Motor neuron (in vitro differentiated cells): ENCODE data around the gene DAGLB. TPM values are rescaled to one million over a fixed set of nuclear protein-coding genes. Genes with fewer than 3 reads are reported as not detected.

Experiments
- ATAC-seq, 8 experiments: fragments of 200-7000 bp; cut with Tn5 transposase; replicated peaks in 6 of 8; 2 replicates each; pipeline ENCODE4 v1.8.0; 2021; ENCODE audit warnings: mild to moderate bottlenecking in 8 of 8, moderate library complexity in 8 of 8
- H3K27ac ChIP-seq, 2 donors: fragments of 250-450 bp; sonication (Bioruptor Pico); 2 replicates each; pipeline ENCODE4 v1.9.0; 2021; ENCODE audit warnings: antibody characterized with exemption in 2 of 2, mild to moderate bottlenecking in 2 of 2, moderate library complexity in 1 of 2
- H3K4me1 ChIP-seq, 2 donors: fragments of 250-450 bp; sonication (Bioruptor Pico); replicated peaks in 1 of 2; 2 replicates each; pipeline ENCODE4 v1.6.1; 2021; ENCODE audit warnings: antibody characterized with exemption in 2 of 2, mild to moderate bottlenecking in 2 of 2, moderate library complexity in 1 of 2
- H3K4me3 ChIP-seq, 5 donors: fragments of 250-450 bp; sonication (Bioruptor Pico); 2 replicates each; pipeline ENCODE4 v1.9.0; 2021; ENCODE audit warnings: antibody characterized with exemption in 5 of 5, mild to moderate bottlenecking in 5 of 5, moderate library complexity in 4 of 5
- WGBS, 10 experiments: fragments of 450-650 bp; shearing (Covaris generic); methylation state at CpG; one replicate each; pipeline ENCODE4 v1.0.0; 2022; 5-methylcytosine and 5-hydroxymethylcytosine counted together
- in situ Hi-C, 9 experiments: fragments of 400-800 bp; cut with MboI; loops; one replicate each; pipeline ENCODE4 v1.15.0; 2021; ENCODE audit warnings: low sequenced_read_pairs in 9 of 9, low pct_unique_long_range_greater_than_20kb in 2 of 9; ENCODE audit not compliant: unreplicated experiment in 9 of 9
- total RNA-seq, 8 experiments: library from RNA; unstranded; fragments of 300-600 nt; gene quantifications; 2 replicates each; pipeline versions ENCODE4 v1.2.3 to v1.2.4, GENCODE V29; 2022

DAGLB gene, protein sequence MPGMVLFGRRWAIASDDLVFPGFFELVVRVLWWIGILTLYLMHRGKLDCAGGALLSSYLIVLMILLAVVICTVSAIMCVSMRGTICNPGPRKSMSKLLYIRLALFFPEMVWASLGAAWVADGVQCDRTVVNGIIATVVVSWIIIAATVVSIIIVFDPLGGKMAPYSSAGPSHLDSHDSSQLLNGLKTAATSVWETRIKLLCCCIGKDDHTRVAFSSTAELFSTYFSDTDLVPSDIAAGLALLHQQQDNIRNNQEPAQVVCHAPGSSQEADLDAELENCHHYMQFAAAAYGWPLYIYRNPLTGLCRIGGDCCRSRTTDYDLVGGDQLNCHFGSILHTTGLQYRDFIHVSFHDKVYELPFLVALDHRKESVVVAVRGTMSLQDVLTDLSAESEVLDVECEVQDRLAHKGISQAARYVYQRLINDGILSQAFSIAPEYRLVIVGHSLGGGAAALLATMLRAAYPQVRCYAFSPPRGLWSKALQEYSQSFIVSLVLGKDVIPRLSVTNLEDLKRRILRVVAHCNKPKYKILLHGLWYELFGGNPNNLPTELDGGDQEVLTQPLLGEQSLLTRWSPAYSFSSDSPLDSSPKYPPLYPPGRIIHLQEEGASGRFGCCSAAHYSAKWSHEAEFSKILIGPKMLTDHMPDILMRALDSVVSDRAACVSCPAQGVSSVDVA
- 10 to 100 TPM; 13.3 to 20.6 (median 17.9) TPM for total RNA-seq

DNA sequence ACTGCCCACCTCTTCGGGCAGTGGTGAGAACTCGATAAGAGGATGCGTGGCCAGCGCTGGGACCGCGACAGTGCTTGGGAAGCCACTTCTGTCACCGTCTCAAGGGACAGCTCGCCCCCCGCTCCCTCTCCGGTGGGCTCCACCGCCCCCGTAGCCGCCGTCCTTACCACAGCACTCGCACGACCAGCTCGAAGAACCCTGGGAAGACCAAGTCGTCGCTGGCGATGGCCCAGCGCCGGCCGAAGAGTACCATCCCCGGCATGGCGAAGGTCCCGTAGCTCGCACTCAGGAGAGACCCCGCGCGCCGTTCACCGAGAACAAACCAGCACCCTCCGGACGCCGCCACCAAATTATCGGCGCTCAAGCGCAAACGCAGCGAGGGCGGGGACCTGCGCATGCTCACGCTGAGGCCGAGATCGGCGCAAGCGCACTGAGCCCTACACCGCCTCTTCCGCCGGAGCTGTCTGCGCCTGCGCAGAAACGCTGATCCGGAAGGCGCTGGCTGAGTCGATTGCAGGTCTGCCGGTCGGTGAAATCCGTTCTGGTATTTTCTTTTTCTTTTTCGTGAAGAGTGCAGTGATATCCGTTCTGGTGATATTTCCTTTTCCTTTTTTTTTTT lies at the start of gene DAGLB:
Gene DAGLB (minus strand): TSS at position 374 of the 619 bp plus-strand sequence. CDS start 112 bp downstream, at position 262.
- Histone ChIP-seq H3K4me3 (peak within 1 kb of the TSS; percentile 61 to 93 (median 78)), H3K4me1 (no peaks in the 10 kb centered on the region), H3K27ac (peak within 1 kb of the TSS; percentile 75 to 85)
- in situ Hi-C loops, result no loop called here
- WGBS, 10 experiments, result 0 to 4% (median 0%) methylated on average over 1 to 21 of the region's 61 CpGs; no CpG with 5 or more reads in 2 of the 10 experiments
- peak; percentile 43 to 82 (median 74) for ATAC-seq

DNA sequence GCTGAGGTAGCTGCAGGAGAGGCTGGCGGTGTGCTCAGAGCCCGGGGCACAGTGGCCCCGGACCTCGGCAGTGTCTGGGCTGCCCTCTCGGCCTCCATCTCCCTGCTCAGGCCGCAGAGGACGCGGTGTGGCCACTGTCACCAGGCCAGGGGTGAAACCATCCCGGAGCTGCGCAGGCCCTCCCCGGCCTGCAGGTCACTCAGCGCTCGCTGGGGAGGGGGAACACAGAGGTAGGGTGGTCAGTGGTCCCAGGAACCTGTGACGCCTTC lies 49.8 kb upstream of the DAGLB start:
- in situ Hi-C loops, result no loop called here
- ATAC-seq, result peak in 3 of 8 experiments; percentile 4 to 21 (median 17)
- H3K27ac ChIP-seq, result no peak overlapping the region
- H3K4me3 ChIP-seq, result no peak overlapping the region
- 93 to 100% (median 100%) methylated on average over 1 to 4 of the region's 14 CpGs; no CpG with 5 or more reads in 7 of the 10 experiments for WGBS, 10 experiments
- H3K4me1 ChIP-seq, result no peaks in the 10 kb centered on the region

- ATAC-seq, result peak in 4 of 8 experiments; percentile 6 to 12 (median 9)
- Histone ChIP-seq H3K4me3 (no peak overlapping the region), H3K4me1 (no peaks in the 10 kb centered on the region), H3K27ac (no peak overlapping the region)
- in situ Hi-C loops, result no loop called here
- 20 to 91% (median 70%) methylated on average over 1 to 6 of the region's 19 CpGs; no CpG with 5 or more reads in 2 of the 10 experiments for WGBS, 10 experiments
Measured at GRCh38 chr7:6496842-6497636, 49.3 kb upstream of the DAGLB start.

DNA sequence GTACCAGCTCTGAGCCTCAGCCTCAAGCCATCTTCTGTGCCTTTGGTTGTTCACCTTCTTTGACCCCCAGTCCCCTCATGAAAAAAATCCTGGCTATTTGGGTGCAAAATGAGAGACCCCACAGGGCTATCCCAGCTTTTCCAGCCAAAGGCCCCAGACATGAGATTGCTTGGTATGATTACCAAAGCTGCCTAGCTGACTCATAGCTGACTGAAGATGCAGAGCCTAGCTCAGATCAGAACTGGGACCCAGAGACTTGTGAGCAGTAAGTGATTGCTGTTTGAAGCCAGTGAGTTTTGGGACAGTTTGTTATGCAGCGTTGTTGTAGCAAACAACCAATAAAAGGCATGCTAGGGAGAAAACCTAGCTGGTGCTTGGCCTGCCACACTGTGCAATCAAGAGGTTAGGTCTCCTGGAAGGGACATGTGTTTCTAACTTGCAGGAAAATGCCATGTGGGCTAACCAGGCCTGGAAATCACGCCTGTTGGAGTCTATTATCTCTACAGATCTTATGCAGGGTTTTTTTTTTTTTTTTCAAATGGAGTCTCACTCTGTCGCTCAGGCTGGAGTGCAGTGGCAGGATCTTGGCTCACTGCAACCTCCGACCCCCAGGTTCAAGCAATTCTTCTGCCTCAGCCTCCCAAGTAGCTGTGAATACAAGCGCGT lies 48.0 kb upstream of the DAGLB start:
- peak in 2 of 8 experiments; percentile 42 to 52 for ATAC-seq
- 46 to 100% (median 90%) methylated on average over 1 to 4 of the region's 6 CpGs; no CpG with 5 or more reads in 3 of the 10 experiments for WGBS, 10 experiments
- H3K4me3 ChIP-seq, result no peak overlapping the region

GRCh38 chr7:6494365-6494764 lies 46.6 kb upstream of the DAGLB start:
- ATAC-seq, result no peak
- no peak overlapping the region for H3K4me3 ChIP-seq
- in situ Hi-C loops, result no loop called here
- WGBS, 10 experiments, result 18 to 75% (median 59%) methylated on average over 1 to 2 of the region's 2 CpGs; no CpG with 5 or more reads in 4 of the 10 experiments
- no peak overlapping the region for H3K27ac ChIP-seq
- no peaks in the 10 kb centered on the region for H3K4me1 ChIP-seq

More for the DNA sequence above, 48.0 kb upstream of the DAGLB start:
- H3K4me1 ChIP-seq, result no peaks in the 10 kb centered on the region
- in situ Hi-C loops, result no loop called here
- H3K27ac ChIP-seq, result no peak overlapping the region

GRCh38 chr7:6491194-6491593 lies 43.4 kb upstream of the DAGLB start:
- H3K4me1 ChIP-seq, result no peaks in the 10 kb centered on the region
- ATAC-seq, result no peak
- H3K4me3 ChIP-seq, result no peak overlapping the region
- in situ Hi-C loops, result no loop called here
- no peak overlapping the region for H3K27ac ChIP-seq
- 40 to 100% (median 84%) methylated on average over 1 to 8 of the region's 10 CpGs; no CpG with 5 or more reads in 1 of the 10 experiments for WGBS, 10 experiments

DNA sequence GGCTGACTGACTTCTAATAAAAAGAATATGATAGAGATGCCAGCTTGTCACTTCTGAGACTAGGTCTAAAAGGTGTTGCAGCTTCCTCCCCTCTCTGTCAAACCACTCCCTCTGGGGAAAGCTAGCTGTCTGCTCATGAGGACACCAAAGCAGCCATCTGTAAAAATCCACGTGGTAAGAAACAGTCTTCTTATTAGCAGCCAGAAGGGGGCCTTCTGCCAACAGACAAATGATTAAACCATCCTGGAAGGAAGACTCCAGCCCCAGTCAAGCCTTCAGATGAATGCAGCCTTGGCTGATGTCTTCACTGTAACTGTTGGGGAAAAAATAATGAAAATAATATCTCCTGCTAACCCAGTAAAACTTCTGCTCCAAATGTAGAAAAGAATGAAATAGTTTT lies 41.9 kb upstream of the DAGLB start:
- 0% methylated on average over 1 of the region's 1 CpG; no CpG with 5 or more reads in 9 of the 10 experiments for WGBS, 10 experiments
- Histone ChIP-seq H3K4me1 (peaks cover 0 to 2% of the 10 kb centered on the region in 2 donors), H3K4me3 (no peak overlapping the region), H3K27ac (no peak overlapping the region)
- no peak for ATAC-seq
- in situ Hi-C loops, result no loop called here

GRCh38 chr7:6487184-6487545 lies 39.4 kb upstream of the DAGLB start:
- WGBS, 10 experiments, result 92% methylated on average over 3 of the region's 4 CpGs; no CpG with 5 or more reads in 9 of the 10 experiments
- ATAC-seq, result no peak
- Histone ChIP-seq H3K4me1 (peaks cover 5 to 7% of the 10 kb centered on the region in 2 donors), H3K4me3 (no peak overlapping the region), H3K27ac (no peak overlapping the region)
- in situ Hi-C loops, result no loop called here

DNA sequence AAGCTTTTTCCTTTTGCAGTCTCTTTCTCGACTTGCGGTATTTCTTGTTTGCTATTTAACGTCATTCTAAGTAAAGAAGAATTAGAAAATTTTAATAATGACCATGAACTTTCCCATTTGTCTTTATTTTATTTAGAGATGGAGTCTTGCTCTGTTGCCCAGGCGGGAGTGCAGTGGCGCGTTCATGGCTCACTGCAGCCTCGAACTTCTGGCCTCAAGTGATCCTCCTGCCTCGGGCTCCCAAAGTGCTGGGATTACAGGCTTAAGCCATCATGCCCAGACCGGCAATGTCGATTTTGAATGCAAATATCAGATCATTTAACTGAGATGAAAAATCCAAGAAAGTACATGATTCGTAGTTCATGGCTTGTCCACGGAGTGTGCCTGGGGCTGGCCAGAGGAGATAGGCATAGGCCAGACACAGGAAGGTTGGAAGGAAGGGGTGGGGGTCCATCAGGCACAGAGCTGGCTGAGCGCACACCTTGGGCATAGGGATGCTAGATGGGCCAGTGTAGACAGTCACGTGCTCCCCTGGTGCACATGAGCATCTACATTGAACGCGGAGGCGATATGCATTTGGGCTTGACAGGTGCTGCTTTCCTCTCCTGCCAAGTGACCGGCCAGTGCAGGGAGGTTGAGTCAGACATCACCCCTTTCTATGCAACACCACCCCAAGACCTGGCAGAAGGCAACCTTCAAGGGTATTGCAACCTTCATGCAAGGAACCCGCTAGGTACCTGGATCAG lies 38.9 kb upstream of the DAGLB start:
- 82 to 96% (median 90%) methylated on average over 6 to 16 of the region's 19 CpGs for WGBS, 10 experiments
- Histone ChIP-seq H3K27ac (no peak overlapping the region), H3K4me3 (no peak overlapping the region), H3K4me1 (peaks cover 8 to 10% of the 10 kb centered on the region in 2 donors)
- ATAC-seq, result no peak
- in situ Hi-C loops, result no loop called here

DNA sequence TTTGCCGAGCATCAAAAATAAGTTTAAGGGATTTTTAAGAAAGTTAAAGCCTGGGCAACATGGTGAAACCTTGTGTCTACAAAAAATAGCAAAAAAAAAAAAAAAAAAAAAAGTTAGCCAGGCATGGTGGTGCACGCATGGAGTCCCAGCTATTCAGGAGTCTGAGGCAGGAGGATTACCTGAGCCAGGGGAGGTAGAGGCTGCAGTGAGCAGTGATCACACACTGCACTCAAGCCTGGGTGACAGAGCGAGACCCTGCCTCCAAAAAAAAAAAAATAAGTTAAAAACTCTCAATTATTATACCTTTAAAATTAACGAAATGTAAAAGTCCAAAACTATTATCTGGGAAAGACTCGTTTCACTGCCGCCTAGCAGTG lies 35.0 kb upstream of the DAGLB start:
- H3K27ac ChIP-seq, result peak overlapping the region; percentile 98 to 100
- peak in 4 of 8 experiments; percentile 0 to 1 (median 1) for ATAC-seq
- in situ Hi-C loops, result no loop called here
- peak overlapping the region; percentile 83 to 97 (median 87) for H3K4me3 ChIP-seq
- WGBS, 10 experiments, result 0 to 69% (median 21%) methylated on average over 1 to 6 of the region's 6 CpGs
- H3K4me1 ChIP-seq, result peaks cover 11 to 13% of the 10 kb centered on the region in 2 donors

DNA sequence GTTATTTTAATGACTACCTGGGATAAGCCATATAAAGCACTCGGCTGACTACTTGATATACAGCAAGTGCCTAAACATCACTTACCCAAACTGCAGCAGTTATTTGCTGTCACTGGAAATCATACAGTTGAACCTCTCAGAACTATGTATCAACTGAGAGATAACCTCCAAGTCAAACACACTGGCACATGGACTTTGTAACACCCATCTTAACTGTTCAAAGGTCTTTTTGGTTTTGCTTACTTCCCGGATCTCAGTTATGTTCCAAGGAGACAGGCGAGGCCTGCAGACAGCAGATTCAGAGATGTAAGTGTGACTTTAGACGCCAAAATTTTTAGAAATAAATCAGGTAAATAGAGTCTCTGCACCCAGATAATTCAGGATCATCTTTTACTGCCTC lies 34.6 kb upstream of the DAGLB start:
- in situ Hi-C loops, result no loop called here
- ATAC-seq, result no peak
- Histone ChIP-seq H3K4me3 (peak overlapping the region; percentile 83 to 97 (median 87)), H3K4me1 (peaks cover 11 to 13% of the 10 kb centered on the region in 2 donors), H3K27ac (no peak overlapping the region)
- WGBS, 10 experiments, result 0 to 89% (median 80%) methylated on average over 1 to 4 of the region's 4 CpGs; no CpG with 5 or more reads in 1 of the 10 experiments

- in situ Hi-C loops, result no loop called here
- H3K4me3 ChIP-seq, result peak overlapping the region in 1 of 5 donors; percentile 87
- 39 to 100% (median 81%) methylated on average over 2 to 6 of the region's 6 CpGs for WGBS, 10 experiments
- no peak overlapping the region for H3K27ac ChIP-seq
- ATAC-seq, result no peak
- H3K4me1 ChIP-seq, result peaks cover 11 to 13% of the 10 kb centered on the region in 2 donors
Measured at GRCh38 chr7:6481445-6481844, 33.7 kb upstream of the DAGLB start.
